Fibroblast of skin of abdomen (primary cell): ENCODE measurements around the gene CALM1.
A peak's percentile ranks its signal among the peaks of the same experiment; 100 is the strongest.

Experiments used
- DNase-seq: peaks from one replicate; pipeline ENCODE4 v3.0.0-alpha.2; 2013

The CALM1 gene

DNA sequence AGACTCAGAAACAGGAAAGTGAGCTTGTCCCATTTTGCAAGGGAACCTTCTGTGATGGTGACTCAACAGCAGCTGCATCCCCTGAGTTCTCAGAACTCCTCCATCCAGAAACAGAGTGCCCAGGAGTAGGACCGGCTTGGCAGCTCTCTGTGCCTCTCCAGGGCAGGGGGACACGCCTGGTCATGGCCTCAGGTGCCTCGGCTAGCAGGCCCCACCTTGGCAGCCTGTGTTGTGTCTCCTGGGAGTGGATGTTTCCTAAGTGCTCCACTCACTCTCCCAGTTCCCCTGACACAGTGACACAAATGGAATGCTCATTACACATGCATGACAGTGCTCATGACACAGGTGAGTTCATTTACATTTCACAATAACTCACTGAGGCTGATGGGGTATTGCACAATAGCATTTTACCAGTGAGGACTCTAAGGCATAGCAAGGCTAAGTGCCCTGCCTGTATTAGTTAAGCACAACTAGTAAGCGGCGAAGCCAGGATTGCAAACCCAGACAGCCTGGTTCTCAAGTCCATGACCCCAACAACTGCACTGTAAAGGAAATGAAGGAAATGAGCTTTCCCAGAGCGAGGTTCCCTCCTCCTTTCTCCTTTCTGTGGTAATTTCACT, 47.4 kb downstream of the CALM1 start:
- DNase-seq, result no peak

DNA sequence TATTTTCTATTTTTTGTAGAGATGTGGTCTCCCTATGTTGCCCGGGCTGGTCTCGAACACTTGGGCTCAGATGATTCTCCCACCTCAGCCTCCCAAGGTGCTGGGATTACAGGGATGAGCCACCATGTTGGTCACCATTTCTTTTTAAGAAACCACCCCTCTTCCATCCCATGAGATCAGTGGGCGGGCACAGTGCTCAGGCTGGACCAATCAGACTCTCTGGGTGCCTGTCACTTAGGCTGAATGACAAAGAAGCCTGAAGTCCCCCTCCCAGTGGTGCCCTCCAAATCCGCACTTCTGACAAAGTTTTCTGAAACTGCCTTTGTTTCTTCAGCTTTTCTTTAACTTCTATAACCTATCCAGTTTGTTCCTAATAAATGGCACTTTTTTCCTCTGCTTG, 48.2 kb downstream of the CALM1 start:
- no peak for DNase-seq

DNA sequence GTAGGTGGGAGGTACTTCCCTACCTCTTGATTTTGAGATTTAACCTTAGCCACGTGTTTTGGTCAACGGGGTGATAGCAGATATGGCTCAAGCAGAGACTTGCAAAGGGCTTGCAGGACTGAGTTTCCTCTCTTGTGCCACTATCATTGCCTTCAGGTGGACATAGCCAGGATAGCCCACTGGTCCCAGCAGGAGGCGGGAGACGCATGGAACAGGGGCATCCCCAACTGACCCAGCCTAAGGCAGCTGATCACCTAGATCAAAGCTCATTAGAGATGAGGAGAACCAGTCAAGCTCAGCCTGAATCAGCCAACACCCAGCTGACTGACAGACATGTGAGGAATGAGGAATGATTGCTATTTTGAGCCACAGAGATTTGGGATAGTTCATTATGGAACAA, 49.6 kb downstream of the CALM1 start:
- no peak for DNase-seq

DNA sequence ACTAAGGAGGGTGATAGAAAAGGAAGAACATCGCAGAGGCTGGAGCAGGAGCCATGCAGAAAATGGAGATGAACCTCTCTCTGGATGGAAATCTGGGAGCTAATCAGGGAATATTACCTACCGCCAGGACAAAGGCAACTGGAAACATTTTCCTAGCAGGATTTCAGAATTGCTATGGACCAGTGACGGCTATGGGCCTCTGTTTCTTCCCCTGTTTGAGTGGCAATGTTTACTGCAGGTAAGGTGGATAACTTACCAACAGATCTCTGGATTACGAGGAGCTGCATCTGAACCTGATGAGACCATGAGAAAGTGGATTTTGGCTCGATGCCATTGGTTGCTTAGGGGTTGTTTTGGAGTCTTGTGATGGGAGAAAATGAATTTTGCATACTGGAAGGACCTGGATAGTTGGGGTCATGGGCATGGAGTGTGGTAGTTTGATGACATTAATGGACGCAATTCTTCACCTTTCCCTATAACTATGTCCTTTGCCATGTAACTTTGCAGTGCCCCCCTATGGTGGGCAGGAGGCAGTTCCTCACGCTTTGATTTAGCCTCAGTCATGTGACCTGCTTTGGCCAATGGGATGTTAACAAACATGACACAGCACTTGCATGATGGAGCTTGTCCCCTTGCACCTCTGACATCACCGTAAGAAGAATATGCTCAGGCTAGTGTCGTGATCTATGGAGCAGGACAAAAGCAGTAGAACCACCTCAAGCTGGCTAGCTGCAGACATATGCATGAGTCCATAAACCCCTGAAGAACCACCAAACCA, 51.1 kb downstream of the CALM1 start:
- no peak for DNase-seq

DNA sequence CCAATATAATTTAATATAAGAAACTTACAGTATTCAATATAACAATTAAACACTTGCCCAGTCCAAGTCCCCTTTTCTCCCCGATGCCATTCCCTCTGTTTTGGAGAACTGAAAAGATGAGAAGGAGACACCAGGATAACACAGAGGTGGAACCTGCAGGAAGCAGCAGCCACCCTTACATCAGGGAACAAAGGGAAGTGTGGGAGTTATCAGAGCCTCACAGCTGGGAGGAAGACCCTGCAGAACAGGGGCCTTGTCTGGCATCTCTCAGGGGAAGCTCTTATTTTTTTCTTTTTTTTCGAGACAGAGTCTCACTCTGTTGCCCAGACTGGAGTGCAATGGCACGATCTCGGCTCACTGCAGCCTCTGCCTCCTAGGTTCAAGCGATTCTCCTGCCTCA, 52.6 kb downstream of the CALM1 start:
- no peak for DNase-seq

DNA sequence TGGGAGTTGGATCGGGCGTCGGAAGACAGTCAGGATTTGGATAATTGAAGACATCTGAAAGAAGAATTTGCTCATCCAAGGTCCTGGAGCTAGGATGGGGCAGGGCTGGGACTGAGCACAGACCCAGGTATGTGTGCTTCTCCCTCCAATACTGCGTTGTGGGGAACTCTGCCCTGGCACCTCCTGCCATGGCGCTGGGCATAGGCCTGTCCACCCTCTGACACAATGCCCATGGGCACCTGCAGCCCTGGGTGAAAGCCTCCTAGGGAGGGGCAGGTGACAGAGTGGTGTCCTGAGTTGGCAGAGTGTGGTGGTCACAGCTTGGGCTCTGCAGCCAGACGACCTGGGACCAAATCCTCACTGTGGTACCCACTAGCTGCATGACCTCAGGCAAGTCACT, 53.3 kb downstream of the CALM1 start:
- no peak for DNase-seq

DNA sequence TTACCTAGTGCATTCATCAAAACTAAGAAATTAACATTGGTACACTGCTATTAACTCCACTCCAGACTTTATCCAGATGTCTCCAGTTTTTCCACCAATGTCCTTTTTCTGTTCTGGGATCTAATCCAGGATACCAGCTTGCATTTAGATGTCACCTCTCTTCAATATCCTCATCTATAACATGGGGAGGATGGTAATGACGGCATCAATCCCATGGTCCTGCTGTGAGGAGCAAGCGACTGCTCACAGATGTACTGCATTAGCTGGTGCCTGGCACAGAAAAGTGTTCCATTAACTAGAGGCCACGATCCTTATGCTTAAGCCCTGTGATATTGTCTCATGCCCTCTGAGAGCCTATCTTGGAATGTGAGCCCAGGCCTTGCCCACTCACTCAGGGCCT, 53.8 kb downstream of the CALM1 start:
- DNase-seq, result no peak

DNA sequence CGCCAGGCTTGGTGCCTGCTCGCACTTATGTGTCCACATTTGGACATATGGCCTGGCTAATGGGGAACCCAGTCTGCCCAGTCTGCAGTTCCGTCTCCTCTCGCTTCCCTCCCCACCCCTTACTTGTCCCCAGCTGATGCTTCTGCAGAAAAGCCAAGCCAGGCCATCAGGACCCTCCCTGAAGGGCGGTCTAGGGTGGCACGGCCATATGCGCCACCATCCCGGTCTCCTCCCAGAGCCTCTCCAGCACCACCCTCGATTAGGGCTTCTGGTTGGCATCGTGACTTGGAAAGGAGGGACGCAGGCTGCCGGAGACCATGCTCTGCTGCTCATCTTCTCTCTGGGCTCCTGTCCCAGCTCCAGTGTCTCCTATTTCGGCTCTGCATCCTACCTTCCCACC, 54.6 kb downstream of the CALM1 start:
- no peak for DNase-seq

DNA sequence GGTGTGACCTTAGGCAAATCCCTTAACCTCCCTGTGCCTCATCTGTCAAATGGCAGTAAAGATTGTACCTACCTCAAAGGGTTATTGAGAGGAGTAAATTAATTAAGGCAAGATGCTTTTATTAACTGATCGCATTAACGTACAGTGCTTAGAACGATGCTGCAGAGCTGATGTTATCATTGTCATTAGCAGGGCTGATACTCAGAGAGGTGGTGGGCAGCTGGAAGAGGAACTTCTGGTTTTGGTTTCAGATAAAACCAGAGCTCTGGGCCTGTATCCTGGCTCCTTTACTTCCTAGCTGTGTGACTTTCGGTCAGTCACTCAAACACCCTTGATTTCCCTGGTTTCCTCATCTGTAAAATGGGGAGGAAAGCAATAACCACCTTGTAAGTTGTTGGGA, 55.1 kb downstream of the CALM1 start:
- no peak for DNase-seq

DNA sequence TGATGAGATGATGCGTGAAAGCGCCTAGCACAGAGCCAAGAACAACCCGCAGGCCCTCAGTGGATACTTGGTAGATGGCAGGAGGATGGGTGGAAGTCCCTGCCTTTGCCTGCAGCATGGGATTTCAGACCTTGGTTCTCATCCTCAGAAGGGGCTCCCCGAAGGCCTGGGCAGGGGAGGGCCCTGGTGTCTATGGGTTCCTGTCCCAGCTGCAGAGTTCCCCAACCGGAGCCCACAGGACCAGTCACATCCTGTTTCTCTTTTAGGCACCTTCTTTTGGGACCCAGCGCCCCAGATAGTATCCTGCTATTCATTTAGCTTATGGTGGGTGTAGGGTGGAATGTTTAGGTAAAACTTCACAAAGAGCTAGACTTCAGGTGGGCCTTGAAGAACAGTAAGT, 55.5 kb downstream of the CALM1 start:
- no peak for DNase-seq

DNA sequence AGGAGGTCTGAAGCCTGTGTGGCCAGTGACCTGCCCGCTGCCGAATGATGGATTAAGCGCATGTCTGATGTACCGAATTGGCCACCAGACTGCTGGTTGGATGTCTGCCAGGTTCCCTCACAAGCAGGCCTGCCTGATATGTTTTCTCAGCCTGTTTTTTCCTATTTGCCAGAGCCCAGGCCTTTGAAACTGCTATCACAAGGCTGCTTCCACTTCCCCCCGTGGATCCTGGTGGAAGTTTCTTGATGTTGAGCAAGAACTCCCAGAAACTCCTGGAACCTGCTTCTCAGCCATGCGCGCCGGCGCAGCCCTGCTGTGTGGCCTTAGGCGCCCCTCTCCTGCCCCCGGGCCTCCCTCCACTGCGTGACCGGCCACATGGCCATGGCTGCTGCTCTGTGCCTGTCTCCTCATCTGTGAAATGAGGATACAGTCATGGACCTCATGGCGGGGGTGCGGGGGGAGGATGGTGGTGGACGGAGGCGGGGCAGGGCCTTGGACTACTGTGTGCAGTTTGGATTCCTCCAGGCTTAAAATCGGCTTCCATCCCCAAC, 56.6 kb downstream of the CALM1 start:
- peak; percentile 6 for DNase-seq

DNA sequence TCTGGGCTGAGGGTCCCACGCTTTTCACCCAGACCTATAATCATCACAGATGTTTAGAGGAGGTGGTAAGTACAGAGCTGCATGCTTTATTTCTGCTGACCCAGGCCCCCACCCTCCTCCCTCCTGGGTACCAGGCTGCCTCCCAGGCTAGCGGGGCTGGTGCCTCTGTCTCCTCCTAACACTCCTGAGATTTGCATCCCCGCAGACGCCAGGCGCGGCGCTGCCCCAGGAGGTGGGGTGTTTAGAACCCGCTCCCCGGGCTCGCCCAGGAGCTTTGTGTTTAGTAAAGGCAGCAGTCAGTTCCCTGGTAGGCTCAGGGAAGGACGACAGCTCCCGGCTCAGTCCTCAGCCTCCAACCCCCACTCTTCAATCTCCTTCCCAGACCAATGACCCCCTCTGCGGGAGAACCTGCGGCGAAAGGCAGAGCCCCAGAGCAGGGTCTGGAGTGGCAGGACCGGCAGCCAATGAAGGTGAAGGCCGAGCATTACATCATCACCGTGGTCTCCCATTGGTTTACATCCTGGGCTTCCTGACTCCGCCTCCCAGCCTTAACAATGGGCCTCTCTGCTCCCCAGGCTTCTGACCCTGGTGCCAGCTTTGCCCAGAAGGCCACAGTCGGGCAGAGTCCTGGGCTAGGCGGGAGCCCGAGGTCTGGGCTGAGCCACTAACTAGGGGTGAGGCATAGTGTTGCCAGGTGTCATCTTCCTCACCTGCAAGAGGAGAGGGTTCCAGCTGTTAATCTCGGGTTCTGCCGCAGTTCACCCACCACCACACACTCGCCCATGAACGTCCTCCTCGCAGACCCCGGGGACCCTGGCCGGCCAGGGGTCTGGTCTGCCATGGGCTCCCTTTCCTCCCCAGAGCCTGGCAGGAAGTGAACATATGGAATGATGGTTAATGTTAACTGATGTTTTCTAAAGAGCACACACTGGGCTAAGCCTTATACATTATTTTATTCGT, 57.5 kb downstream of the CALM1 start:
- peak; percentile 85 for DNase-seq

DNA sequence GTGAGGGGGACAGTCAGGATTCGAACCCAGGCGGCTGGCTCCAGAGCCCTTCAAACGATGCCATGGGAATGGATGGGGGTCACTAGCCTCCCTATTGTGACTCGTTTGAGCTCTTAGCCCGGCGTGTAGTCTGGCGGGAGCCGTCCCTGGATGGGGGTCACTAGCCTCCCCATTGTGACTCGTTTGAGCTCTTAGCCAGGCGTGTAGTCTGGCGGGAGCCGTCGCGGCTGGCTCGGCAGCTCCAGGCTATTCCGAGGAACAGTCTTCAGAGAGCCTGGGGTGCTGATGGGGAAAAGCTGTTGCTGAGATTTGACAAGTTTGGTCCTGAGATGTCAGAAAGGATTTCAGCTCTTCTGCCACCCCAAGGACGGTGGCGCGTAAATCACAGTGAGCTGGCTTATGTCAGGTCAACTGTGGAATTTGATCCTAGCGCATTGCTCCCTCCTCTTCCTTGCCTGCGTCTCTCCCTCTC, 58.3 kb downstream of the CALM1 start:
- DNase-seq, result no peak

DNA sequence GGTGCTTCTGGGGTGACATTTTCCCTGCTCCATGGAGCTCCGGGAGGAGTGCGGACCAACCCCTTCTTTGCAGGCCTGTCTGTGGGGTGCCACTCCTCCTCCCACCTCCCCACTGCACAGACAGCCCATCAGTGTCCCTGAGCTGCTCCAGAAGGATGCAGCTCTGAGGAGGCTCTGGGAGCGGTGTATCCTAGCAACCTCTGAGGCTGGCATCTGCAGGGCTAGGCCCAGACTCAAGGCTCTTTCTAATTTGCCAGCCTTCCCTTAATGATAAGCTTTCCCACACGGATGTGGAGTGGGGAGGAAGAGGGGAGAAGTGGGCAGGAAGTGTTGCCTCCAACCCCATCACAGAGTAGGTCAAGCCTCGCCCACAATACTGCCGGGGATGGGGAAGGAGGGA, 59.7 kb downstream of the CALM1 start:
- no peak for DNase-seq

DNA sequence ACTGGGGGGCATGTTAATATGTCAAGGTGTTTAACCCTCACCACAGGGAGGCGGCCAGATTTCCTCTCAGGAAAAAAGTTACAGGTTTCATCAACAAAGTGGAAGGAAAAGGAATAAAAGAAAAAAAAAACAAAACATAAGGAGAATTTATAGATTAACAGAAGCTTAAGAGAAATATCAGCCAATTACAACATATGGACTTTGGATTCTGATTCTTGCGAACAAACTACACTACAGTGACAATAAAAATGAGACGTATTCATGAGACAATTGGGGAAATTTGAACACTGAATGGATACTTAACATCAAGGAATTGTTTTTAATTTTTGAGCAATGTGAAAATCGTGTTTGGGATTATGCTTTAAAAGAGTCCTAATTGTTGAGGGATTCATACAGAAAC, 60.4 kb downstream of the CALM1 start:
- DNase-seq, result no peak
